SKM-1 (cell line): ENCODE results near the gene KRTAP5-10.
"Not testable (repeated sequence)": the region's sequence is repeated elsewhere in the genome, so short reads cannot be mapped to it uniquely, and the experiment has no call there.

ENCODE experiments used
- DNase-seq: peaks from one replicate; lab custom pipeline; 2025; ENCODE audit not compliant: unreplicated experiment; lab: John Stamatoyannopoulos, UW

The KRTAP5-10 gene

DNA sequence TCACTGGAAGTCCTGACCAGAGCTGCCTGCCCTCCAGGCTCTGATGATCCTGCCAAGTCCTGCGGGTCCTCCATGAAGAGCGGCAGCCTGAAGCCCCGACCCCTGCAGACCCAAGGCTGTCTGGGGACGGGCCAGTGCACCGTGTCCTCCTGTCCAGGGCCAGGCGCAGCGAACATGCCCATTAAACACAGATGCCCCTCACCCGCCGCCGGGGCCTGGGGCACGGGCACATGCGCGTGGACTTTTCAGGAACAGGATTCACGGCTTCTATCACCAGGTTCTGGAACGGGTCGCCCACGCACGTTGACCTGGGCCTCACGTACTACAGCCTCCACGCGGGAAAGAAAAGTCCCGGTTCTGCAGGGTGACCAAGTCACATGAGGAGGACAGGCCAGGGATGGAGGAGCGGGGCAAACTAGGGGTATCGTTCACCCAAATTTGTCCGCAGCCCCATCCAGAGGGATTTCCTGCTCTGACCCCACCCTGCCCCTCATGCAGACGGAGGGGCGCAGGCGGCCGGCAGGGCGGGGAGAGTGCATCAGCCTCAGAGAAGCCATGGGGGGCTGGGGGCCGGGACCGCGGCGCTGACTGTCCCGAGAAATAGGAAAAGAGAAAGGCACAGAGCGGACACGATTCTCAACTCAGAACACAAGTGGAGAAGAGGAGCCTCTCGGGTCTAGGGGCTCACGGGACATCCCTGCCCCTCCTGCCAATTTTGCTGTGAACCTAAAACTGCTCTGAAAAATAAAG lies 5.9 kb downstream of the KRTAP5-10 start:
- not testable (repeated sequence) for DNase-seq

DNA sequence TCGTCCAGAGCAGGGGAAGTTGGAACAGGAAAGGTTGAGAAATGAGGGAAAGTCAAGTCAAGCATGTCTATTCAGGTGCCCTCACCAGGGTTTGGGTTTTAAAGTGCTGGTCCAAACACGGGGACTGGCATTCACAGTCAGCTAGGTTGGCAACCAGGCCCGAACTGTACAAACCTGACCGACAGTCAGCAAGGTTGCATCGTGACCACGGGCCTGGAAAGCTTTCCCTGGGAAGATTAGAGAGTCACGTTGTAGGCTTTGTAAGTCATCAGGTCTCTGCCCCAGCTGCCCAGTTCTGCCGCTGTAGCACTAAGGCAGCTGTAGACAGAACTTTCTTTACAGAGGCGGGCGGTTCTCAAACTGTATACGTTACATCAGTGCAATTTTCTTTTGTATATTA lies 7.4 kb downstream of the KRTAP5-10 start:
- DNase-seq = no peak

DNA sequence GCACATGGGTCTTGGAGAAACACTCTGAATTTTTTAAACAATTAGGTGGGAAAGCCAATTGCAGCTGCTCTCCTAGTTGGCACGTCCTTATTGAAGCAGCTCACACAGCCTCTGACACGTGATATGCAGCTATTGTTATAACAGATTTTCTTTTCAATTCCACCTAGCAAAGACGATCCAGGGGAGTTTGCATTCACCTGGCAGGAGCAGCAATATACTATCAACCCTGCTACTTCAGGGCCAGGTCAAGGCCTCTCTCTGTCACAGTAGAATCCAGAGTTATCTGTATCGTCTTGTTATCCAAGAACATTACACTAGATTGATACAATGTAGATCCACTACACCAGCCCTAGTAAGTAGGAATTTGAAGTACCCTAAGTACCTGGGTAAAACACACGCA lies 9.1 kb downstream of the KRTAP5-10 start:
- DNase-seq = no peak

DNA sequence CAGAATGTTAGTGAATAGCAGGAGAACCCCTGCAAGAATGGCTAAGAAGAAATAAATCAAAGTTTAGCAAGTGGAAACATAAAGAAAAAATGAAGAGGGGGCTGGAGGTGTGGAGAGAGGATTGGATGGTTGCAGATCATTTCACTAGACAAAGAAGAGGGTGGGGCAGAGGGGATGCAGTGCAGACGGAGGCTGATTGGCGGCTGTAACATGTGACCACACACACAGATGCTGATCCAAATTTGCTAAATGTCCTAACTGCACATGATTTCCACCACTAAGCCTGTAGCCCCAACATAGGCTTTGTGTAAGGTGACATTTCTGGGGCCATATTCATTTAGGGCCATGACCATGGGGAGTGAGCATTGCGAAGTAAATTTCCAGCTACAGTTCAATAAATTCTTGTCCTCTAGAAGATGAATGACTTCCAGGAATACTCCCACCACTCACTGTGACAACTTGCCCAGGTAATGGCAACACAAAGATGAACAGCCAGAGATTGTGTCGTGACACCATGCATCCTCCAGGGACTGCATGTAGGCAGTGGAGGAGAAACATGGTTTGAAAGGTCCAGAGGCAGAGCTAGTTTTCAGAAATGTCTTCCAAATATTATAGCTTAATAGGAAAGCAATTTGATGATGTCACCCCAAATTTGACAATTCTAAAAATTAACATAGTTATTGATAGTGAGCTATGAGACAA lies 10.5 kb downstream of the KRTAP5-10 start:
- no peak for DNase-seq

DNA sequence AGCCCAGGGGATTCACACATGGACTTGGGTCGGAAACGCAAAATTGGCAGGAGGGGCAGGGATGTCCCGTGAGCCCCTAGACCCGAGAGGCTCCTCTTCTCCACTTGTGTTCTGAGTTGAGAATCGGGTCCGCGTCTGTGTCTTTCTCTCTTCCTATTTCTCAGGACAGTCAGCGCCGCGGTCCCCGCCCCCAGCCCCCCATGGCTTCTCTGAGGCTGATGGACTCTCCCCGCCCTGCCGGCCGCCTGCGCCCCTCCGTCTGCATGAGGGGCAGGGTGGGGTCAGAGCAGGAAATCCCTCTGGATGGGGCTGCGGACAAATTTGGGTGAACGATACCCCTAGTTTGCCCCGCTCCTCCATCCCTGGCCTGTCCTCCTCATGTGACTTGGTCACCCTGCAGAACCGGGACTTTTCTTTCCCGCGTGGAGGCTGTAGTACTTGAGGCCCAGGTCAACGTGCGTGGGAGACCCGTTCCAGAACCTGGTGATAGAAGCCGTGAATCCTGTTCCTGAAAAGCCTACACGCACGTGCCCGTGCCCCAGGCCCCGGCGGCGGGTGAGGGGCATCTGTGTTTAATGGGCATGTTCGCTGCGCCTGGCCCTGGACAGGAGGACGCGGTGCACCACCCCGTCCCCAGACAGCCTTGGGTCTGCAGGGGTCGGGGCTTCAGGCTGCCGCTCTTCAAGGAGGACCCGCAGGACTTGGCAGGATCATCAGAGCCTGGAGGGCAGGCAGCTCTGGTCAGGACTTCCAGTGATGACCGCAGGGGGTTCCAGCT lies 11.5 kb downstream of the KRTAP5-10 start:
- DNase-seq = not testable (repeated sequence)

DNA sequence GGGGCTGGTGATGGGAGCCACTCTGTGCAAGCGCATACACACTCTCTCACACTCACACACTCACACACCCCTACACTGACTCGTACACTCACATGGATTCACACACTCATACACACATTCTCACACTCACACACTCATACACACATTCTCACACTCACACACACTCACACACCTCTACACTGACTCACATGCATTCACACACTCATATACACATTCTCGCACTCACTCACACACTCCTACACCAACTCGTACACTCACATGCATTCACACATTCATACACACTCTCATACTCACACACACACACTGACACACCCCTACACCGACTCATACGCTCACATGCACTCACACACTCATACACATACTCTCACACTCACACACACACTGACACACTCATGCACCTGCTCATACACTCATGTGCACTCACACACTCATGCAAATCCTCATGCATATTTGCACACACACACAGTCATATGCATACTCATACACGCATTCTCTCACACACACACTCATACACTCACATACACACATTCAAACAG lies 12.2 kb downstream of the KRTAP5-10 start:
- DNase-seq = no peak

DNA sequence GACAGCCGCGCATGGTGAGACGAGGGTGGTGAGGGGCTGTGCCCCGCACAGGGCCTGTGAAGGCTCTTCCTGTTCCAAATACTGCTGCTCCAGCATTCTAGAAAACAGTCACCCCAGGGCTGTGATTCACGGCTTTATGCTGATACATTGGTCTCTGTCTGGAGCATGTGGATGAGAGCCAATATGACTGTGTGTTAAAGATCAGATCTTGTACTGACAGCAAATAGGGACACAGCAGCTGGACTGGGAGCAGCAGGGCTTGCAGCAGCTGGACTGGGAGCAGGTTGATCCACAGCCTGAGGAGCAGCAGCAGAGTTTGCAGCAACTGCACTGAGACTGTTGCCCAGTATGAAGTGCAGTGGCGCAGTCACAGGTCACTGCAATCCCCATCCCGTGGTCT lies 14.2 kb downstream of the KRTAP5-10 start:
- not testable (repeated sequence) for DNase-seq

DNA sequence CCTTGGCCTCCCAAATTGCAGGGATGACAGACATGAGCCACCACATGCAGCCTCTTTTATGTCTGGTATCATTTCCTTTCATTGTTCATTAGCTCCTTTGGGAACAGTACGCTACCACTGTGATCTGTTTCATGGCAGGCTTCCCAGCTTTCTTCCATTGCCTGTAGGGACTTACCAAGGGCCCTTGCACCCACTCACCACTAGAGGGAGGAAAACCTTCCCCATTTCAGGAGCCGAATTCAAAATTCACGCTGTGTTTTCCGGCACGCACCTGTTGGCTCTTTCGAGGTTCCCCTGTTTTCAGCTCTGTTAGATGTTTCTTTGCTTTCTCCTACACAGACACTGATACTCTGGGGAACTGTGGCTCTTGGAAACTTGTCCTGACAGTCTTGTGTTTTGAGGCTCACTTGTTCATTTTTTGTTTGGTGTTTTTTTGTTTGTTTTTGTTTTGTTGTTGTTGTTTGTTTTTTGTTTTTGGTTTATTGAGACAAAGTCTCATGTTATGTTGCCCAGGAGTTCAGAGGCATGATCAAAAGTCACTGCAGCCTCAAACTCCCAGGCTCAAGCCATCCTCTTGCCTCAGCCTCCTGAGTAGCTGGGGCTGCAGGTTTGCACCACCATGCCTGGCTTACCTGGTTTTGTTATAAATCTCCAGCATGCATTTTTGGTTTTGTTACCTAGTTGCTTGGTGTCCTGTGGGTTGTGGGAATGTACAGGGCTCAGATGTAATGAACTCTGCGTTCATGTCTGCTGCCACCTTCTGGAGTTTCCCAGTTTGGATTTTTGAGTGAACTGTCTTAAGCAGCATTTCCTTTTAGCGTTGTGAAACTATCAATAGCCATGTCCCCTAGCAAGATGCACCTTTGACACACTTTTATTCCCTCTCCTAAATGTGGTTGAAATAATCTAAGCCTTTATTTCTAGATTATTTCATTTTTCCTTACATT lies 15.0 kb downstream of the KRTAP5-10 start:
- peak; percentile 7 for DNase-seq

DNA sequence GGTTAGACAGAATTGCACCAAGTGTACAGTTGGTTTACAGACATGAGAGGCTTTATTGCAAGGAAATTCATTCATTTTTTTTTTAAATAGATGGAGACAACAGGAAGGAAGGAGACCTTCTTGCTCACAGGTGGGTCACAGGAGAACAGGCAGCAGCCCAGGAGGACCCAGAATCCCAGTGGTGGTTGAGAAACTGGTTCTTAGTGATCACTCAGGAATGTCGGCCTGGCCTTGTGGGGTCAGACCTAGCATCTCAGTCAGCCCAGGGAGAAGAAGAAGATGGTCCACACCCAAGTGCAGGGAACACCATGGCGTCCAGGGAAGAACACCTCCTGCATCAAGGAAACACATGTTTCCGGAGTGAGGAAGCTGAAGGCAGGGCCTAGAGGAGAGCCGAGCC lies 16.5 kb downstream of the KRTAP5-10 start:
- no peak for DNase-seq

DNA sequence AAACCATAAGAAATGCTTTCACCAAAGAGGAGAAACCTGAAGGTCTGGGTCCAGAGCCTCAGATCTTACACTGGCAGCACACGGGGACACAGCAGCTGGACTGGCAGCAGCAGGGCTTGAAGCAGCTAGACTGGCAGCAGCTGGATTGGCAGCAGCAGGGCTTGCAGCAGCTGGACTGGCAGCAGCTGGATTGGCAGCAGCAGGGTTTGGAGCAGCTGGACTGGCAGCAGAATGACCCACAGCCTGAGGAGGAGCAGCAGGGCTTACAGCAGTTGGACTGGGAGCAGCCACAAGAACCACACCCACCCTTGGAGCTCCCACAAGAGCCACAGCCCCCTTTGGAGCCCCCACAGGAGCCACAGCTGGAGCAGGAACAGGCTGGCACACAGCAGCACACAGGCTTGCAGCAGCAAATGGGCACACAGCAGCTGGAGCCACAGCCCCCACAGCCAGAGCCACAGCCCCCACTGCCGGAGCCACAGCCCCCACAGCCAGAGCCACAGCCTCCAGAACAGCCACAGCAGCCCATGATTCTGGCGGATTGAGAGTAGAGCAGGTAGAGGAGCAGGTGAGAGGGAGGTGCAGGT lies 17.0 kb downstream of the KRTAP5-10 start, which contains the start of gene KRTAP5-11:
Gene KRTAP5-11, minus strand, starts transcription at position 567 of the 587 bp plus-strand sequence. Its CDS starts 38 bp downstream, at position 529.
- DNase-seq = no peak

DNA sequence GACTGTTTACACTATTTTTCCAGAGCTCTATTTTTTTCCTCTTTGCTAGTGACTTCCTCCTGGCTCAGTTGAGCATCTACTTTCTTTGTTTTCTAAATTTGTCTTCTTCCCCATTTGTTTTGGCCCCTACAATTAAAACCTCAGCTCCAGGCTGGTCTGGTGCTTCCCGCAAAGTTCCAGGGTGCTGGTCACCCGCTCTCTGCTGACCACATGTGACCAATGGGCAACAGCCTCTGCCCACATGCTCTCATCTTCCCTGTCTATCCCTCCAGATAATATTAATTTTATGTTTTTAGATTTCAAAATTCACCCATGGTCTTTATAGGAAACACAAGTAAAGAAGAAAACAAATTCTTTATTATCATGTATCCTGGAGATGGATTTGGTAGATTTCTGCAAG lies 17.6 kb downstream of the KRTAP5-10 start:
- DNase-seq = not testable (repeated sequence)

DNA sequence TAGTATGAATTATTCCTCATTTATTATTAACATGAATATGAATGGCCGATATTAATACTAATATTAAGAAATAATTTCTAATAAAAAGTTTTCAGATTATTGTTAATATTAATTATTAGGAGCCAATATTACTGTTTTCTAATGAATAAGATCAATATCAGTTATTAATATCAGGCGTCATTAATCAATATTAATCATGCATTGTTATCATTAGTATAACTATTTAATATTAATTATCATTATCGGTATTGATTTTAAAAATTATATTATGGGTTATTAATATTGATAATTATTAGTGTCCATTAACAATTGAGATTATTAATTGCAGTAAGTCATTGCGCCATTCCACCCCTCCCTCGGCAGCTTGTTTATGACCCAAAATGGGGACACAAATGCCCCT lies 20.3 kb downstream of the KRTAP5-10 start:
- DNase-seq = not testable (repeated sequence)

DNA sequence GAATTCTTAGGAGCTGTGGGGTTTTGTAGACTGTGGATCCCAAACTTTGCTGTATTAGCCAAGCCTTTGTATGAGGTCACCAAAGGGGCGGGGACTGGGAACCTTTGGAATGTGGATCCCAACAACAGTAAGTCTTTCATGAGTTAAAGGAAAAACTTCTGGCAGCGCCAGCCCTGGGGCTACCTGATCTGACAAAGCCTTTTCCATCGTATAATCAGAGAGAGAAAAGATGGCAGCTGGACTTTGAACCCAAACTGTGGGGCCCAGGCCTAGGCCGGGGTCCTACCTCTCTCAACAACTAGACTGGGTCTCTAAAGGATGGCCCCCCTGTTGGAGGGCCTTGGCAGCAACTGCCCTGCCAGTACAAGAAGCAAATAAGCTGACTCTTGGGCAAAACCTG lies 23.0 kb downstream of the KRTAP5-10 start:
- not testable (repeated sequence) for DNase-seq

DNA sequence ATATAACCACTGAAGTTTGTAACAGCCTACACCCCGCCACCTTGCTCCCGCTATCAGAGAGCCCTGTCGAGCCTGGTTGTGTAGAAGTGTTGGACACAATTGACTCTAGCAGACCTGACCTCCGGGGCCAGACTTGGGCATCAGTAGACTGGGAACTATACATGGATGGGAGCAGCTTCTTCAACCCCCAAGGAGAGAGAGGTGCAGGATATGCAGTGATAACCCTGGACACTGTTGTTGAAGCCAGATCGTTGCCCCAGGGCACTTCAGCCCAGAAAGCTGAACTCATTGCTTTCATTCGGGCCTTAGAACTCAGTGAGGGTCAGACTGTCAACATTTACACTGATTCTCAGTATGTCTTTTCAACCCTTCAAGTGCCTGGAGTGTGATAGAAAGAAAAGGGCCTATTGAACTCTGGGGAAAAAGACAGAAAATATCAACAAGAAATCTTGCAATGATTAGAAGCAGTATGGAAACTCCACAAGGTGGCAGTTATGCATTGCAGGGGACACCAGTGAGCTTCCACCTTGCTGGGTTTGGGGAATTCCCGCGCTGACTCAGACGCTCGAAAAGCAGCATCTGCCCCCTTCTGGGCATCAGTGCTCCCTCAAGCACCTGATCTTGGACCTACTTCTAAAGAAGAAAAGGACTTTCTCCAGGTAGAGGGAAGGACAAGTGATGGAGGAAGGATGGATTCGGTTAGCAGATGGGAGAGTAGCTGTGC lies 23.6 kb downstream of the KRTAP5-10 start:
- not testable (repeated sequence) for DNase-seq

DNA sequence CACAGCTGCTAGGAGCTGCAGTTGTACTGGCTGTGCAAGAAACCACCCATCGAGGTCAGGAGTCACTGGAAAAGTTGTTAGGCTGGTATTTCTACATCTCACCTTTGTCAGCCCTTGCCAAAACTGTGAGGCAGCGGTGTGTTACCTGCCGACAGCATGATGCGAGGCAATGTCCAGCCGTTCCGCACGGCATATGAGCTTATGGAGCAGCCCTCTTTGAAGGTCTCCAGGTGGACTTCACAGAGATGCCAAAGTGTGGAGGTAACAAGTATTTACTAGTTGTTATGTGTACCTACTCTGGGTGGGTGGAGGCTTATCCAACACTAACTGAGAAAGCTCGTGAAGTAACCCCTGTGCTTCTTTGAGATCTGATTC lies 24.2 kb downstream of the KRTAP5-10 start:
- not testable (repeated sequence) for DNase-seq

DNA sequence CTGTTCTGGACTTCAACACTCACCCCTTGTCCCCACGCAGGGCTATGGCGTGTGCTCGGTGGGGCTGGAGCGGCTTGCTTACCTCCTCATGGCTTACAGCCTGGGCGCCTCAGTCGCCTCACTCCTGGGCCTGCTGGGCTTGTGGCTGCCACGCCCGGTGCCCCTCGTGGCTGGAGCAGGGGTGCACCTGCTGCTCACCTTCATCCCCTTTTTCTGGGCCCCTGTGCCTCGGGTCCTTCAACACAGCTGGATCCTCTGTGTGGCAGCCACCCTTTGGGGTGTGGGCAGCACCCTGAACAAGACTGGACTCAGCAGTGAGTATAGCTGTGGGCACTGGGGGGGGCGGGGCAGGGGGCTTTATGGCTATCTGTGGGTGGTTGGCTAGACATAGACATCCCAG lies 37.9 kb downstream of the KRTAP5-10 start:
- not testable (repeated sequence) for DNase-seq

DNA sequence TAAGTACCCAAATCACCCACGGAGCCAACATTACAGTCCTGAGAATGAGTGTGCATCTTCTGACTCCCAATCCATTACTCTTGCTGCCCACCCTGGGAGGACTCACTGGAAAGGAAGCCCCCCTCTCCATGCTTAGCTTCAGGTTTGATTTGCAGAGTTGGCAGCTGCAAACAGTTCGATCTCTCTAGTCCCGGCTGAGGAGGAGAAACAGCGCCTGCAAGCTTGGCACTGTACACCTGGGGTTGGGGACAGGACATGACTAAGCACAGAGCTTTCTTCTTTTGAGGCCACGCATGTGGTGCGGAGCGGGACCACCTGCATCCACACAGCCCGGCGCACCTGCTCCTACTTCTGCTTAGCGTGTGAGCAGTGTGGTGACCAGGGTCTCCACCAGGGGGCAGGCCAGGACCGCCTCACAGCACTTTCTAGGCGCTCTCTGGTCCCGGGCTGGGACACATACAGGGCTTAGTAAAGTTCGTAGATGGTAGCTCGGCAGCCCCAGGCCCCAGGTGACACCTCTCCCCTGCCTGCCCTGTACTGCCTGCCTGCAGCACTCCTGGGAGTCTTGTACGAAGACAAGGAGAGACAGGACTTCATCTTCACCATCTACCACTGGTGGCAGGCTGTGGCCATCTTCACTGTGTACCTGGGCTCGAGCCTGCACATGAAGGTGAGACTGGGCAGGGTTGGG lies 39.6 kb downstream of the KRTAP5-10 start:
- DNase-seq = not testable (repeated sequence)

DNA sequence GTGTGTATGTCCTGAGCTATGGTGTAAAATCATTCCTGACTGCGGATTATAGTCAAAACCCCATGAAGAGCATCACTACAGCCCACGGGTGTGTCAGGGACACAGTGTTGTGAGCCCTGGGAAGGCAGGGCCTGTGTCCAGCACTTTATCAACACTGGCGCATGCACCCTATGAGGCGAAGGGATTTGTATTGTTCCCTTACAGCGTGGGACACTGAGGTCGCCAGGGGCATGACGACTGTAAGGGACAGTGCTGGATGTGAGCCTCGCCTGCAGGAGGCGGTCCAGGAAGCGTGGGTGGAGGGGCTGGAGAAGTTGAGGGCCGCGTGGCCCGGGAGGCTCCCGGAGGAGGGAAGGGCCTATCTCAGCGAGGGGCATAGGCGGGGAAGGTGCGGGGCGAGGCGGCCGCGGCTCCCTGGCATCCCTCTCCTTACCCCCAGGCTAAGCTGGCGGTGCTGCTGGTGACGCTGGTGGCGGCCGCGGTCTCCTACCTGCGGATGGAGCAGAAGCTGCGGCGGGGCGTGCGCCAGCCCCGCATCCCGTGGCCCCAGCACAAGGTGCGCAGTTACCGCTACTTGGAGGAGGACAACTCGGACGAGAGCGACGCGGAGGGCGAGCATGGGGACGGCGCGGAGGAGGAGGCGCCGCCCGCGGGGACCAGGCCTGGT lies 41.6 kb downstream of the KRTAP5-10 start:
- not testable (repeated sequence) for DNase-seq
